Measurements from ENCODE around the gene ZKSCAN8.

DNA sequence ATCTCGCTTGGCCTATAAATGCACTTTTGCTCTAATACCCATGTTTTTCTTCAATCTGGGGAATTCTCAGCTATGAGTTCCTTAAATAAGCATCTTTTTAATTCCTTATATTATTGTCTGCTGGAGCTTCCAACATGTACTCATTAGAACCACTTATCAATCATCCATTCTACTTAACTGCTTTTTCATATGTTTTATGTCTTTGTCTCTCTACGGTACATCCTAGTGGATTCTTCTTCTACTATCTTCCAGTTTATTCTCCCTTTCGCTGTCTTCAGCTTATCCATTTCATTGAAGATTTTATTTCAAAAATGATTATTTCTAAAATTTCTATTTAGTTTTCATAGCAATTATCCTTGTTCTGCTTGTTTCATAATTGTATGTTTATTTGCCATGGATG is 29.7 kb upstream of the ZKSCAN8 start:
- no peak for TF ChIP-seq POLR2A (IDR thresholded peaks at IDR 0.05; ENCODE audit: low read length)
- TF ChIP-seq GATA1 (IDR thresholded peaks at IDR 0.05; ENCODE audit: low read depth, low read length) = no peak
